ENCODE results near the gene ZCWPW1.
"Not testable (repeated sequence)": the region's sequence is repeated elsewhere in the genome, so short reads cannot be mapped to it uniquely, and the experiment has no call there.

Gene ZCWPW1

GRCh38 chr7:100393233-100393905, 35.1 kb downstream of the ZCWPW1 start:
- H3K4me1 Mint-ChIP-seq: peaks cover 25% of the 10 kb centered on the region
- no peak for DNase-seq
- no peaks in the 10 kb centered on the region for H3K9me3 Mint-ChIP-seq
- no peak overlapping the region for H3K4me3 Mint-ChIP-seq
- H3K27me3 Mint-ChIP-seq: peaks cover 70% of the 10 kb centered on the region
- peaks cover 2% of the 10 kb centered on the region for H3K36me3 Mint-ChIP-seq
- CTCF ChIA-PET: interaction anchor here (1.1 kb wide), 1 partner anchor 14 kb away, joined by 3 read pairs; no protein-coding TSS in a partner anchor
- no peak overlapping the region for H3K27ac Mint-ChIP-seq

- no peak for DNase-seq
- H3K4me3 Mint-ChIP-seq: no peak overlapping the region
- H3K9me3 Mint-ChIP-seq: no peaks in the 10 kb centered on the region
- no peak overlapping the region for H3K27ac Mint-ChIP-seq
- CTCF ChIA-PET: no interaction called here
- peaks cover under 1% of the 10 kb centered on the region for H3K36me3 Mint-ChIP-seq
- H3K27me3 Mint-ChIP-seq: peaks cover 64% of the 10 kb centered on the region
- peaks cover 1% of the 10 kb centered on the region for H3K4me1 Mint-ChIP-seq
Observed at GRCh38 chr7:100390286-100391009, 38.1 kb downstream of the ZCWPW1 start.

GRCh38 chr7:100389437-100390088, 38.9 kb downstream of the ZCWPW1 start:
- Mint-ChIP-seq H3K27ac (no peak overlapping the region), H3K27me3 (peaks cover 66% of the 10 kb centered on the region), H3K9me3 (no peaks in the 10 kb centered on the region), H3K36me3 (no peaks in the 10 kb centered on the region), H3K4me1 (no peaks in the 10 kb centered on the region), H3K4me3 (no peak overlapping the region)
- CTCF ChIA-PET: no interaction called here
- no peak for DNase-seq

DNA sequence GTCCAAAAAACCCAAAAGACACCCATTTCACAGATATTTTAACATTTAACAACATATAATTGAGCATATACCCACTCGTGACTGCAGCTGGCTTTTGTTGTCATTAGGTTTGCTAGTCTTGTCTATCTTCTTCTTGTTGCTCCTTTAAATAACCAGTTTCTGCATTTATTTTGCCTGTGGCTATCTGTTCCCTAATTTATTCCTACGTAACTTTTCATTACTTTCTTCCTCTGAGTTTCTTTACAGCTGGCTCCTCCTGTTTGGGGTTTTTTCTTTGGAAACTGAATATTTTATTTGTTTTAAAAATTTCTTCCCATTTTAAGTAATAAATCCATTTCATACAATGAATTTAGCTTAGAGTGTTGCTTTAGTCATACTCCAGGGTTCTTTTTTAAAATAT, 40.8 kb downstream of the ZCWPW1 start:
- Mint-ChIP-seq H3K27ac (no peak overlapping the region), H3K4me1 (no peaks in the 10 kb centered on the region), H3K9me3 (no peaks in the 10 kb centered on the region), H3K36me3 (no peaks in the 10 kb centered on the region), H3K27me3 (peaks cover 63% of the 10 kb centered on the region), H3K4me3 (no peak overlapping the region)
- DNase-seq: no peak
- CTCF ChIA-PET: interaction anchor here (2.3 kb wide), 1 partner anchor 20 kb away, joined by 6 read pairs; no protein-coding TSS in a partner anchor

- no peak for DNase-seq
- CTCF ChIA-PET: interaction anchor here (2.3 kb wide), 1 partner anchor 21 kb away, joined by 6 read pairs; no protein-coding TSS in a partner anchor
- H3K27me3 Mint-ChIP-seq: peaks cover 62% of the 10 kb centered on the region
- H3K9me3 Mint-ChIP-seq: no peaks in the 10 kb centered on the region
- H3K36me3 Mint-ChIP-seq: no peaks in the 10 kb centered on the region
- H3K4me1 Mint-ChIP-seq: peaks cover 3% of the 10 kb centered on the region
- H3K4me3 Mint-ChIP-seq: no peak overlapping the region
- no peak overlapping the region for H3K27ac Mint-ChIP-seq
Observed at GRCh38 chr7:100386940-100387339, 41.6 kb downstream of the ZCWPW1 start.

GRCh38 chr7:100384628-100385294, 43.7 kb downstream of the ZCWPW1 start:
- Mint-ChIP-seq H3K27me3 (peaks cover 41% of the 10 kb centered on the region), H3K36me3 (no peaks in the 10 kb centered on the region), H3K4me3 (no peak overlapping the region), H3K9me3 (no peaks in the 10 kb centered on the region), H3K4me1 (peaks cover 3% of the 10 kb centered on the region), H3K27ac (no peak overlapping the region)
- no peak for DNase-seq
- CTCF ChIA-PET: no interaction called here

- not testable (repeated sequence) for H3K4me3 Mint-ChIP-seq
Observed at GRCh38 chr7:100382234-100382853, 46.2 kb downstream of the ZCWPW1 start.

DNA sequence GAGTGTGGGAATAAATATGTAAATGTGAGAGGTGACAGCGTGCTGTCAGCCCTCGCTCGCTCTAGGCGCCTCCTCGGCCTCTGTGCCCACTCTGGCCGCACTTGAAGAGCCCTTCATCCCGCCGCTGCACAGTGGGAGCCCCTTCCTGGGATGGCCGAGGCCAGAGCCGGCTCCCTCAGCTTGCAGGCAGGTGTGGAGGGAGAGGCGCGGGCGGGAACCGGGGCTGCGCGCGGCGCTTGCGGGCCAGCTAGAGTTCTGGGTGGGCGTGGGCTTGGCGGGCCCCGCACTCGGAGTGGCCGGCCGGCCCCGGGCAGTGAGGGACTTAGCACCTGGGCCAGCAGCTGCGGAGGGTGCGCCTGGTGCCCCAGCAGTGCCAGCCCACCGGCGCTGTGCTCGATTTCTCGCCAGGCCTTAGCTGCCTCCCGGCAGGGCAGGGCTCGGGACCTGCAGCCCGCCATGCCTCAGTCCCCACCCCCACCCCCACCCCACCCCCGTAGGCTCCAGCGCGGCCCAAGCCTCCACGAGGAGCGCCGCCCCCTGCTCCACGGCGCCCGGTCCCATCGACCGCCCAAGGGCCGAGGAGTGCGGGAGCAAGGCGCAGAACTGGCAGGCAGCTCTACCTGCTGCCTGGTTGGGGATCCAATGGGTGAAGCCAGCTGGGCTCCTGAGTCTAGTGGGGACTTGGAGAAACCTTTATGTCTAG, 46.8 kb downstream of the ZCWPW1 start:
- H3K27ac Mint-ChIP-seq, H3K4me3 Mint-ChIP-seq, H3K4me1 Mint-ChIP-seq, H3K9me3 Mint-ChIP-seq, DNase-seq, H3K36me3 Mint-ChIP-seq: not testable (repeated sequence)
- CTCF ChIA-PET: interaction anchor here (1.3 kb wide), 1 partner anchor 25 kb away, joined by 5 read pairs; no protein-coding TSS in a partner anchor
- peaks cover 27% of the 10 kb centered on the region for H3K27me3 Mint-ChIP-seq

More at GRCh38 chr7:100382234-100382853, 46.2 kb downstream of the ZCWPW1 start:
- H3K27ac Mint-ChIP-seq, DNase-seq, CTCF ChIA-PET, H3K36me3 Mint-ChIP-seq, H3K4me1 Mint-ChIP-seq, H3K9me3 Mint-ChIP-seq: not testable (repeated sequence)
- peaks cover 30% of the 10 kb centered on the region for H3K27me3 Mint-ChIP-seq

GRCh38 chr7:100380196-100380595, 48.3 kb downstream of the ZCWPW1 start:
- no peak overlapping the region for H3K4me3 Mint-ChIP-seq
- DNase-seq: no peak
- H3K27ac Mint-ChIP-seq: no peak overlapping the region
- H3K9me3 Mint-ChIP-seq: no peaks in the 10 kb centered on the region
- H3K4me1 Mint-ChIP-seq: peaks cover 3% of the 10 kb centered on the region
- H3K27me3 Mint-ChIP-seq: peaks cover 21% of the 10 kb centered on the region
- H3K36me3 Mint-ChIP-seq: no peaks in the 10 kb centered on the region
- CTCF ChIA-PET: interaction anchor here (0.9 to 1.3 kb wide), 2 partner anchors 27 to 28 kb away, joined by 4 to 5 read pairs; no protein-coding TSS in a partner anchor

DNA sequence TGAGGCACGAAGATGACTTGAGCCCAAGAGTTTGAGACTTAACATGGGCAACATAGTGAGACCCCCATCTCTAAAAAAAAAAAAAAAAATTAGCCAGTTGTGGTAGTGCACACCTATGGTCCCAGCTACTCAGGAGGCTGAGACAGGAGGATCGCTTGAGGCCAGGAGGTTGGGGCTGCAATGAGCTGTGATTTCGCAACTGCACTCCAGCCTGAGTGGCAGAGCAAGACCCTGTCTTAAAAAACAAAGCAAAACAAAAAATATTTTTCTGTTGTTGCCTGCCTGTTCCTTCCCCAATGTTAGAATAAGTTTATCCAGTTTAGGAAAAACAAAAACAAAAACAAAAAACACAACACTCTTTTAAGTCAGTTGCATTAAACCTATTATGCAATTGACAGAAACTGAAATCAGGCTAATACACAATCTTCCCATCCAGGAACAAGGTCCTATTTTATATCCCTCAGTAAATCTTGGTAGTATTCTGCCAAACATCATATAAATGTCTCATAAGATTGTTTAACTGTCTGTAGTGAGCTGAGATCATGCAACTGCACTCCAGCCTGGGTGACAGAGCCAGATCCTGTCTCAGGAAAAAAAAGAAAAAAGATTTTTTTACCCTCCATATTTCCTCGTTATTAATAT, 50.3 kb downstream of the ZCWPW1 start:
- CTCF ChIA-PET: no interaction called here
- no peaks in the 10 kb centered on the region for H3K9me3 Mint-ChIP-seq
- H3K4me3 Mint-ChIP-seq: no peak overlapping the region

GRCh38 chr7:100376066-100376465, 52.4 kb downstream of the ZCWPW1 start:
- H3K4me3 Mint-ChIP-seq: no peak overlapping the region
- peaks cover 12% of the 10 kb centered on the region for H3K4me1 Mint-ChIP-seq
- DNase-seq: no peak
- H3K27ac Mint-ChIP-seq: no peak overlapping the region
- CTCF ChIA-PET: no interaction called here
- no peaks in the 10 kb centered on the region for H3K36me3 Mint-ChIP-seq
- H3K9me3 Mint-ChIP-seq: no peaks in the 10 kb centered on the region
- no peaks in the 10 kb centered on the region for H3K27me3 Mint-ChIP-seq

More for the DNA sequence above, 50.3 kb downstream of the ZCWPW1 start:
- H3K4me1 Mint-ChIP-seq: peaks cover 10% of the 10 kb centered on the region
- no peak for DNase-seq
- no peak overlapping the region for H3K27ac Mint-ChIP-seq
- no peaks in the 10 kb centered on the region for H3K36me3 Mint-ChIP-seq
- H3K27me3 Mint-ChIP-seq: peaks cover 10% of the 10 kb centered on the region

- no peak for DNase-seq
- no peak overlapping the region for H3K4me3 Mint-ChIP-seq
- H3K4me1 Mint-ChIP-seq: peaks cover 15% of the 10 kb centered on the region
Observed at GRCh38 chr7:100374601-100375000, 53.9 kb downstream of the ZCWPW1 start.

More at GRCh38 chr7:100374601-100375000, 53.9 kb downstream of the ZCWPW1 start:
- Mint-ChIP-seq H3K27me3 (no peaks in the 10 kb centered on the region), H3K36me3 (no peaks in the 10 kb centered on the region), H3K27ac (peak overlapping the region; percentile 58), H3K9me3 (no peaks in the 10 kb centered on the region)
- CTCF ChIA-PET: interaction anchor here (0.6 to 1.1 kb wide), 2 partner anchors 33 to 299 kb away, joined by 3 to 4 read pairs; no protein-coding TSS in a partner anchor
